ENCODE data around the gene LHFPL4. TPM values are rescaled to one million over a fixed set of nuclear protein-coding genes. Genes with fewer than 3 reads are reported as not detected.

The LHFPL4 gene
- total RNA-seq, 2 experiments from 2014 or later: not detected

GRCh38 chr3:9549600-9549999, 4.0 kb downstream of the LHFPL4 start:
- Histone ChIP-seq H2AFZ (ENCODE audit: low read length) (no peak overlapping the region), H3K9me3 (ENCODE audit: low read length) (no peaks in the 10 kb centered on the region), H3K79me2 (ENCODE audit: insufficient read depth, low read depth, low read length) (no peaks in the 10 kb centered on the region), H3K9me2 (ENCODE audit: insufficient read depth, low read length) (no peaks in the 10 kb centered on the region), H3K36me3 (ENCODE audit: insufficient read depth, low read length) (no peaks in the 10 kb centered on the region), H3K27ac (ENCODE audit: low read depth, low read length, poor library complexity, severe bottlenecking) (no peak overlapping the region), H3K4me3 (ENCODE audit: low read depth, low read length, poor library complexity, severe bottlenecking) (no peak overlapping the region), H3K4me2 (ENCODE audit: low read length) (no peak overlapping the region), H3K4me1 (ENCODE audit: insufficient read depth, low read length, poor library complexity, severe bottlenecking) (no peaks in the 10 kb centered on the region), H4K20me1 (ENCODE audit: insufficient read depth, low read length) (no peaks in the 10 kb centered on the region)
- ChIA-PET POLR2A (no interaction called here), CTCF (ENCODE audit: unreplicated experiment) (no interaction called here)
- TF ChIP-seq CTCF (conservative IDR thresholded peaks at IDR 0.05; ENCODE audit: low read length) (no peak), EZH2phosphoT487 (IDR thresholded peaks at IDR 0.05; ENCODE audit: borderline replicate concordance, low read depth, low read length) (no peak)
- intact Hi-C loops (cut with micrococcal nuclease; ENCODE audit: unreplicated experiment): no loop called here
- DNase-seq (ENCODE audit: low spot score): no peak
- BruUV-seq (replicated peaks): no TSS peak

DNA sequence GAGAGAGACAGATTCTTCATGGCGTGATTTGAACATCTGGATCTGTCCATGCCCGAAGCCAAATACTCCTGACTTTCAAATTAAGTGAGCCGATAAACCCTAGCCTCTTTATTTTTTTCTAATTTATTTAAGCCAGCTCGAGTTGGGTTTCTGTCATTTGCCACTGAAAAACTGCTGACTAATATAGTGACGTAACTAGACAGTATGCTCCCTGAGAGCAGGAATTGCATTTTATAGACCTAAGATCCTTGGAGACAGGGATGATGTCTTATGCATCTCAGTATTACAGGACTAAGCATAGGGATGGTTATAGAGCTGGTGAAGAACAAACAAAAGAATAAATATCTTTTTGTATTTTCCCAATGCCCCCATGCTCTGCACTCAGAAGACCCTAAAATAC, 4.6 kb downstream of the LHFPL4 start:
- no TSS peak for BruUV-seq (replicated peaks)

DNA sequence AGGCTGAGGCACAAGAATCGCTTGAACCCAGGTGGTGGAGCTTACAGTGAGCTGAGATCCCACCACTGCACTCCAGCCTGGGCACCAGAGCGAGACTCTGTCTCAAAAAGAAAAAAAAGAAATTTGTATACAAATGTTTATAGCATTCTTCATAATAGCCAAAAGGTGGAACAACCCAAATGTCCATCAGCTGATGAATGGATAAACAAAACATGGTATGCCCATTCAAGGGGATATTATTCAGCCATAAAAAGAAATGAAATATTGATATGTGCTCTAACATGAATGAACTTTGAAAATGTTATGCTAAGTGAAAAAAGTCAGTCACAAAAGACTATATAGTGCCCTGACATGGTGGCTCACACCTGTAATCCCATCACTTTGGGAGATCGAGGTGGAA, 11.4 kb downstream of the LHFPL4 start:
- intact Hi-C loops (cut with micrococcal nuclease; ENCODE audit: unreplicated experiment): no loop called here
- no peak overlapping the region for H3K4me3 ChIP-seq (ENCODE audit: low read depth, low read length, poor library complexity, severe bottlenecking)
- H2AFZ ChIP-seq (ENCODE audit: low read length): no peak overlapping the region
- no peaks in the 10 kb centered on the region for H3K79me2 ChIP-seq (ENCODE audit: insufficient read depth, low read depth, low read length)
- H4K20me1 ChIP-seq (ENCODE audit: insufficient read depth, low read length): no peaks in the 10 kb centered on the region
- H3K9me3 ChIP-seq (ENCODE audit: low read length): no peaks in the 10 kb centered on the region
- no peak for TF ChIP-seq CTCF (conservative IDR thresholded peaks at IDR 0.05; ENCODE audit: low read length)
- TF ChIP-seq EZH2phosphoT487 (IDR thresholded peaks at IDR 0.05; ENCODE audit: borderline replicate concordance, low read depth, low read length): no peak
- ChIA-PET CTCF (ENCODE audit: unreplicated experiment) (no interaction called here), POLR2A (interaction anchor here (0.6 to 0.7 kb wide), 2 partner anchors 374 to 1220 kb away, joined by 4 read pairs; no protein-coding TSS in a partner anchor)
- H3K9me2 ChIP-seq (ENCODE audit: insufficient read depth, low read length): no peaks in the 10 kb centered on the region
- no peaks in the 10 kb centered on the region for H3K4me1 ChIP-seq (ENCODE audit: insufficient read depth, low read length, poor library complexity, severe bottlenecking)
- H3K27ac ChIP-seq (ENCODE audit: low read depth, low read length, poor library complexity, severe bottlenecking): no peak overlapping the region
- DNase-seq (ENCODE audit: low spot score): no peak
- no peaks in the 10 kb centered on the region for H3K36me3 ChIP-seq (ENCODE audit: insufficient read depth, low read length)
- no peak overlapping the region for H3K4me2 ChIP-seq (ENCODE audit: low read length)
- BruUV-seq (replicated peaks): no TSS peak

More for the DNA sequence above, 4.6 kb downstream of the LHFPL4 start:
- H2AFZ ChIP-seq (ENCODE audit: low read length): no peak overlapping the region
- H4K20me1 ChIP-seq (ENCODE audit: insufficient read depth, low read length): no peaks in the 10 kb centered on the region
- H3K4me1 ChIP-seq (ENCODE audit: insufficient read depth, low read length, poor library complexity, severe bottlenecking): no peaks in the 10 kb centered on the region
- intact Hi-C loops (cut with micrococcal nuclease; ENCODE audit: unreplicated experiment): no loop called here
- H3K9me2 ChIP-seq (ENCODE audit: insufficient read depth, low read length): no peaks in the 10 kb centered on the region
- ChIA-PET CTCF (ENCODE audit: unreplicated experiment) (no interaction called here), POLR2A (no interaction called here)
- no peak overlapping the region for H3K27ac ChIP-seq (ENCODE audit: low read depth, low read length, poor library complexity, severe bottlenecking)
- no peaks in the 10 kb centered on the region for H3K79me2 ChIP-seq (ENCODE audit: insufficient read depth, low read depth, low read length)
- no peak overlapping the region for H3K4me2 ChIP-seq (ENCODE audit: low read length)
- DNase-seq (ENCODE audit: low spot score): no peak
- no peaks in the 10 kb centered on the region for H3K9me3 ChIP-seq (ENCODE audit: low read length)
- H3K4me3 ChIP-seq (ENCODE audit: low read depth, low read length, poor library complexity, severe bottlenecking): no peak overlapping the region
- TF ChIP-seq EZH2phosphoT487 (IDR thresholded peaks at IDR 0.05; ENCODE audit: borderline replicate concordance, low read depth, low read length): no peak
- TF ChIP-seq CTCF (conservative IDR thresholded peaks at IDR 0.05; ENCODE audit: low read length): no peak
- H3K36me3 ChIP-seq (ENCODE audit: insufficient read depth, low read length): no peaks in the 10 kb centered on the region

Data from OCI-LY7 (cell line).